ENCODE results near the gene SERAC1.

The SERAC1 gene

GRCh38 chr6:158150701-158151100 is 17.4 kb downstream of the SERAC1 start:
- H3K4me3 ChIP-seq (ENCODE audit: low read depth, low read length) = no peak overlapping the region
- DNase-seq (ENCODE audit: low read depth) = no peak
- TF ChIP-seq CTCF (IDR thresholded peaks at IDR 0.05; ENCODE audit: low read depth, low read length, missing control alignments) = no peak
- in situ Hi-C loops (cut with HindIII; ENCODE audit: low sequenced_read_pairs) = no loop called here

- H3K4me3 ChIP-seq (ENCODE audit: low read depth, low read length) = no peak overlapping the region
- in situ Hi-C loops (cut with HindIII; ENCODE audit: low sequenced_read_pairs) = no loop called here
- DNase-seq (ENCODE audit: low read depth) = no peak
- no peak for TF ChIP-seq CTCF (IDR thresholded peaks at IDR 0.05; ENCODE audit: low read depth, low read length, missing control alignments)
Measured at GRCh38 chr6:158149641-158150040, 18.4 kb downstream of the SERAC1 start.

- in situ Hi-C loops (cut with HindIII; ENCODE audit: low sequenced_read_pairs) = no loop called here
- DNase-seq (ENCODE audit: low read depth) = no peak
- peak; percentile 19 for TF ChIP-seq CTCF (IDR thresholded peaks at IDR 0.05; ENCODE audit: low read depth, low read length, missing control alignments)
- no peak overlapping the region for H3K4me3 ChIP-seq (ENCODE audit: low read depth, low read length)
Measured at GRCh38 chr6:158143700-158144099, 24.4 kb downstream of the SERAC1 start.

- in situ Hi-C loops (cut with HindIII; ENCODE audit: low sequenced_read_pairs) = no loop called here
- DNase-seq (ENCODE audit: low read depth) = peak; percentile 23
- no peak overlapping the region for H3K4me3 ChIP-seq (ENCODE audit: low read depth, low read length)
- no peak for TF ChIP-seq CTCF (IDR thresholded peaks at IDR 0.05; ENCODE audit: low read depth, low read length, missing control alignments)
Measured at GRCh38 chr6:158142789-158143188, 25.3 kb downstream of the SERAC1 start.

- no peak overlapping the region for H3K4me3 ChIP-seq (ENCODE audit: low read depth, low read length)
- in situ Hi-C loops (cut with HindIII; ENCODE audit: low sequenced_read_pairs) = no loop called here
- peak; percentile 53 for TF ChIP-seq CTCF (IDR thresholded peaks at IDR 0.05; ENCODE audit: low read depth, low read length, missing control alignments)
- DNase-seq (ENCODE audit: low read depth) = no peak
Measured at GRCh38 chr6:158131926-158132325, 36.1 kb downstream of the SERAC1 start.

GRCh38 chr6:158125271-158125670 is 42.8 kb downstream of the SERAC1 start:
- TF ChIP-seq CTCF (IDR thresholded peaks at IDR 0.05; ENCODE audit: low read depth, low read length, missing control alignments) = no peak
- no peak for DNase-seq (ENCODE audit: low read depth)
- H3K4me3 ChIP-seq (ENCODE audit: low read depth, low read length) = no peak overlapping the region
- in situ Hi-C loops (cut with HindIII; ENCODE audit: low sequenced_read_pairs) = no loop called here

GRCh38 chr6:158124288-158124687 is 43.8 kb downstream of the SERAC1 start:
- H3K4me3 ChIP-seq (ENCODE audit: low read depth, low read length) = no peak overlapping the region
- no peak for DNase-seq (ENCODE audit: low read depth)
- TF ChIP-seq CTCF (IDR thresholded peaks at IDR 0.05; ENCODE audit: low read depth, low read length, missing control alignments) = no peak
- in situ Hi-C loops (cut with HindIII; ENCODE audit: low sequenced_read_pairs) = no loop called here

Measured in astrocyte of the cerebellum (primary cell).